Upper lobe of left lung (tissue), 6 donors: ENCODE data around the gene ASTN2. TPM values are rescaled to one million over a fixed set of nuclear protein-coding genes. Genes with fewer than 3 reads are reported as not detected.

Experiments
- ATAC-seq, 2 donors: fragments of 200-7000 bp; cut with Tn5 transposase; one replicate each; pipeline ENCODE4 v1.9.1; 2022; ENCODE audit warnings: mild to moderate bottlenecking in 2 of 2, moderate library complexity in 2 of 2; ENCODE audit not compliant: low FRiP score in 2 of 2
- DNase-seq, 2 donors: peaks; one replicate each; pipeline ENCODE4 v3.0.0-alpha.2; 2019 to 2020
- H3K27ac ChIP-seq, 4 donors: fragments of 200-600 bp; sonication (generic); one replicate each; pipeline ENCODE4 v1.5.1; 2016 to 2019
- H3K27me3 ChIP-seq, 4 donors: fragments of 200-600 bp; sonication (generic); one replicate each; pipeline ENCODE4 v1.5.1; 2017 to 2019
- H3K36me3 ChIP-seq, 4 donors: fragments of 200-600 bp; sonication (generic); one replicate each; pipeline ENCODE4 v1.5.1; 2016 to 2019
- H3K4me1 ChIP-seq, 4 donors: fragments of 200-600 bp; sonication (generic); one replicate each; pipeline ENCODE4 v1.5.1; 2018 to 2019
- H3K4me3 ChIP-seq, 4 donors: fragments of 200-600 bp; sonication (generic); one replicate each; pipeline ENCODE4 v1.5.1; 2017 to 2019; ENCODE audit warnings: mild to moderate bottlenecking in 2 of 4, moderate library complexity in 1 of 4
- H3K9me3 ChIP-seq, 4 donors: fragments of 200-600 bp; sonication (generic); one replicate each; pipeline ENCODE4 v1.5.1; 2018 to 2019
- CTCF ChIP-seq, 6 experiments: fragments of 450-650 bp in 4 of 6; fragments of 200-600 bp in 2 of 6; sonication (generic) in 2 of 6; IDR thresholded peaks; one replicate each; pipeline ENCODE4 v1.5.1; 2016 to 2019; ENCODE audit warnings: antibody characterized with exemption in 6 of 6
- EP300 ChIP-seq, 4 donors: sonication (generic); formaldehyde crosslinking; IDR thresholded peaks; one replicate each; pipeline ENCODE4 v1.5.1; 2017; ENCODE audit warnings: antibody characterized with exemption in 4 of 4, control low read depth in 2 of 4
- POLR2A ChIP-seq, 4 donors: fragments of 450-650 bp; IDR thresholded peaks; one replicate each; pipeline ENCODE4 v1.5.1; 2016 to 2017; ENCODE audit warnings: antibody characterized with exemption in 4 of 4, mild to moderate bottlenecking in 2 of 4
- POLR2AphosphoS5 ChIP-seq, 2 donors: sonication (generic); formaldehyde crosslinking; IDR thresholded peaks; one replicate each; pipeline ENCODE4 v1.5.1; 2017; ENCODE audit warnings: antibody characterized with exemption in 2 of 2
- WGBS, 2 donors: methylation state at CpG; one replicate each; pipeline ENCODE4 v1.1.5; 2017 to 2018; 5-methylcytosine and 5-hydroxymethylcytosine counted together
- total RNA-seq, 6 donors: library from RNA; depleted of rRNA in 4 of 6; stranded (reverse); fragments of >200 nt in 4 of 6; gene quantifications; one replicate each; pipeline versions ENCODE4 v1.1.0 to v1.2.1, GENCODE V29; 2016 to 2021
- donor health status: DM: no; HTN: no; CAD: no; lungs with moderate emphysema.
- donor health status: DM: no; HTN: yes; CAD: no; lungs with severe emphysema.

Gene ASTN2
- total RNA-seq, 6 donors from 2014 or later, result 2.0 to 7.5 (median 3.4) TPM

DNA sequence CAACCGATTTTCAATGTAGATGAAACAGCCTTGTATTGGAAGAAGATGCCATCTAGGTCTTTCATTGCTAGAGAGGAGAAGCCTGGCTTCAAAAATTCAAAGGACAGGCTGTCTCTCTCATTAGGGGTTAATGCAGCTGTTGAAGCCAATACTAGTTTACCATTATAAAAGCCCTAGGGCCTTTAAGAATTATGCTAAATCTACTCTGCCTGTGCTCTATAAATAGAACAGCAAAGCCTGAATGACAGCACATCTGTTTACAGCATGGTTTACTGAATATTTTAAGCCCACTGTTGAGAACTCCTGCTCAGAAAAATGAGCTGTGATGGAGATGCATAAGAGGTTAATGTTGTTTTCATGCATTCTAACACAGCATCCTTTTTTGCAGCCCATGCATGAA lies 539.3 kb downstream of the ASTN2 start:
- TF ChIP-seq EP300 (IDR thresholded peaks at IDR 0.05) (no peak), POLR2A (IDR thresholded peaks at IDR 0.05) (no peak), CTCF (IDR thresholded peaks at IDR 0.05) (no peak), POLR2AphosphoS5 (IDR thresholded peaks at IDR 0.05) (no peak)
- no peak for DNase-seq
- Histone ChIP-seq H3K27ac (no peak overlapping the region), H3K36me3 (no peaks in the 10 kb centered on the region), H3K9me3 (peaks cover 0 to 22% (median 13%) of the 10 kb centered on the region in 4 donors), H3K4me3 (no peak overlapping the region), H3K4me1 (no peaks in the 10 kb centered on the region), H3K27me3 (no peaks in the 10 kb centered on the region)
- 0 to 75% methylated on average over 1 of the region's 1 CpG for WGBS, 2 donors
- no peak for ATAC-seq

DNA sequence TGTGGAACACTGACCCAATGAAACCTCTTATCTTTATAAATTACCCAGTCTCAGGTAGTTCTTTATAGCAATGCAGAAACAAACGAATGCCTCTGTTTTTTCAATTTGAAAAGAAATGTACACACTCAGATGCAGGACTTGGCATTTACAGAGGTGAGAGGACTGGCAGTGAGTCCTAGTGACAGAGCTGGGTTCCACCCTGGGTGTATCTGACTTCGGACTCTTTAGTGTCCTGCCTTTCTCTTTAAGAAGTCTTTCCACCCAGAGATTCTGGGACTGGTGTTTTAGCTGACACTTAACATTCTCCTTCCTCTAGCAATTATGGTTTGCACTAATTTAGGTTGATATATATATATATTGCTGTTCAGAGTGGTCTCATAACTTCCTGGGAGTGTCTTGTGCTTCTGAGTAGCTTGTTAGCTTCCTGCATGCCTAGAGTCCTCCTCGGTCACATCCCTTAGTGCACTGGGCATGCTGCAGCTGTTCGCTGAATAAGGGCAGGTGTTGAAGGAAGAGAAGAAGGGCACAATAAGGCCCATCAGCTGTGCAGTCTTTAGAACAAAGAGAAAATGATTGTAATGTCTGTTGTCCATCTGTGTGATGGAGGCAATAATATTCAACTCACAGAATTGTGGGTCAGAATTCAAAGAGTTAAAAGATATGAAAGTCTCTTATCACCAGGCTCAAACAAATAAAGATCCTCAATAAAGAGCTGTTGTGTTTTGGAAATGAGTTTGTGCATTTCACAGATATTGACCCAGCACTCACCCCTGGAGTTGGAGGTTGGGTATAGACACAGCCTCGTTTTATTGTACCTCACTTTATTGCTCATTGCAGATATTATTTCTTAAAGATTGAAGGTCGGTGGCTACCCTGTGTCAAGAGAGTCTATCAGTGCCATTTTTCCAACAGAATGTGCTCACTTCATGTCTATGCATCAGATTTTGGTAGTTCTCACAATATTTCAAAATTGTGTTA lies 540.6 kb downstream of the ASTN2 start:
- H3K27me3 ChIP-seq, result no peaks in the 10 kb centered on the region
- whole genome bisulfite sequencing, 2 donors, result 53 to 65% methylated on average over 6 of the region's 6 CpGs
- H3K4me1 ChIP-seq, result no peaks in the 10 kb centered on the region
- no peaks in the 10 kb centered on the region for H3K36me3 ChIP-seq
- no peak overlapping the region for H3K27ac ChIP-seq
- DNase-seq (no peak), ATAC-seq (no peak)
- H3K9me3 ChIP-seq, result peaks cover 0 to 22% (median 13%) of the 10 kb centered on the region in 4 donors
- no peak overlapping the region for H3K4me3 ChIP-seq
- TF ChIP-seq POLR2A (IDR thresholded peaks at IDR 0.05) (no peak), CTCF (IDR thresholded peaks at IDR 0.05) (no peak), EP300 (IDR thresholded peaks at IDR 0.05) (no peak), POLR2AphosphoS5 (IDR thresholded peaks at IDR 0.05) (no peak)

DNA sequence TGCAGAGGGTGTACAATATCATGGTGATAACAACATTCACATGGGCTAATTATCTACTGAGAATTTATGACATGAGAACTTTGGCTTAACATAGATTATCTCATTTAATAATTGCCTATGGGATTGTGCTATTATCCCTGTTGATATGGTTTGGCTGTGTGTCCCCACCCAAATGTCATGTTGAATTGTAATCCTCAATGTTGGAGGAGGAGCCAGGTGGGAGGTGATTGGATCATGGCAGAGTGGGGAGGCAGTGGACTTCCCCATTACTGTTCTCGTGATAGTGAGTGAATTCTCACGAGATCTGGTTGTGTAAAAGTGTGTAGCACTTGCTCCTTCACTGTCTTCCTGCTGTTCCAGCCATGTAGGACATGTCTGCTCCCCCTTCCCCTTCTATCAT lies 541.4 kb downstream of the ASTN2 start:
- DNase-seq, result no peak

DNA sequence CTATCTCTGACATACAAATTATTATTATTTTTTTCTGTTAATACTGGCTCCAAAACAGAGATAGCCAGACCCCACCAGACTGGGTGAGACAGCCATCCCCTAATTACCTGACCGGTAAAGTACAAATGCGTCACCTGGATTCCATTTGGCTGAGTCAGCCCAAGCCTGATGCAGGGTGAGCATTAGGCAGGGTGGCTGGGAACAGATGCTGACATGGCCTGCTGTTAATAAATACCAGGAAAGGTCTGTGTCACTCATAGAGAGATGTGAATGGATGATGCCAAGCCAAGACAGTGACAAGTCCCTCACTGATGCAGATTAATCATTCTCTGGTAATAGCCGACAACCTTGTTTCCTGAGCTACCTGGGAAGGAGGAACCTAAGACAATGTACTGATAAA lies 544.3 kb downstream of the ASTN2 start:
- WGBS, 2 donors, result 77 to 80% methylated on average over 3 of the region's 3 CpGs
- no peaks in the 10 kb centered on the region for H3K4me1 ChIP-seq
- no peak overlapping the region for H3K27ac ChIP-seq
- H3K36me3 ChIP-seq, result no peaks in the 10 kb centered on the region
- TF ChIP-seq POLR2AphosphoS5 (IDR thresholded peaks at IDR 0.05) (no peak), POLR2A (IDR thresholded peaks at IDR 0.05) (no peak), EP300 (IDR thresholded peaks at IDR 0.05) (no peak), CTCF (IDR thresholded peaks at IDR 0.05) (no peak)
- ATAC-seq (no peak), DNase-seq (no peak)
- no peak overlapping the region for H3K4me3 ChIP-seq
- H3K27me3 ChIP-seq, result no peaks in the 10 kb centered on the region
- no peaks in the 10 kb centered on the region for H3K9me3 ChIP-seq

More for the DNA sequence above, 541.4 kb downstream of the ASTN2 start:
- Histone ChIP-seq H3K4me1 (no peaks in the 10 kb centered on the region), H3K36me3 (no peaks in the 10 kb centered on the region), H3K27ac (no peak overlapping the region), H3K27me3 (no peaks in the 10 kb centered on the region), H3K4me3 (no peak overlapping the region), H3K9me3 (peaks cover 0 to 19% (median 13%) of the 10 kb centered on the region in 4 donors)
- WGBS, 2 donors, result 68 to 76% methylated on average over 2 of the region's 2 CpGs
- no peak for ATAC-seq
- TF ChIP-seq EP300 (IDR thresholded peaks at IDR 0.05), result no peak
- no peak for TF ChIP-seq POLR2A (IDR thresholded peaks at IDR 0.05)
- no peak for TF ChIP-seq POLR2AphosphoS5 (IDR thresholded peaks at IDR 0.05)
- no peak for TF ChIP-seq CTCF (IDR thresholded peaks at IDR 0.05)
